Ecto neural progenitor cell (in vitro differentiated cells): Measurements from ENCODE around the gene CPN2.

Experiments
- DNase-seq: peaks from one replicate; pipeline ENCODE4 v3.0.0-alpha.2; 2018; ENCODE audit warnings: low spot score

CPN2 gene

GRCh38 chr3:194294199-194294894 lies 56.8 kb downstream of the CPN2 start:
- DNase-seq, result peak; percentile 76

DNA sequence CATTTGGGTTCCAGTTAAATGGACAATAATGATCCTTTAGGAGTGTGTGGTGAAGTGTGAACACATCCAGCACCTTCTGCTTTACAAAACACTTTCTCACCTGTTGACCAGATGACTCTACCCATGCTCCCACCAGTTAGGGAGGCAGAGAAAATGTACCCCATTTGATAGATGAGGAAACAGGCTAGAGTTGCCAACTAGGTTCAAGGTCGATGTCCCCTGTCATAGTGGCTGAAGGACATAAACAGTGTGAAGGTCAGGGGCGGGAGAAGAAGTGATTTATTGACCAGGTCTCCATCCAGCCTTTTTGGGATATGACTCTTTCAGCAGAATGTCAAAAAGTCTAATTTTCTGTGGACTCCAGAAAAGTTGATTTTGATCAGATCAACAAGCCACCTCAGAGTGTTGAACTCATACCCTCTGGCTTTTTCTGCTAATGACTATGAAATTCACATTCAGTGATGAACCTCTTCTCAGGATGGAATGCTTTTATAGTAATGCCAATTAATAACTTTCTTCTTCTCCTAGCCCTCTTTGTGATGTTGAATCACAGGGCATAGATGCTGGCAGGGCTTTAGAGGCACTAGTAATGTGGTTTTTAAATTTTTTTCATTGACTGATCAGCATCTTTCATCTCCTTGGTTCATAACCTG lies 57.5 kb downstream of the CPN2 start:
- no peak for DNase-seq

GRCh38 chr3:194292331-194292730 lies 58.8 kb downstream of the CPN2 start:
- DNase-seq, result no peak
